ENCODE results near the gene GUCY1A2. TPM values are rescaled to one million over a fixed set of nuclear protein-coding genes. Genes with fewer than 3 reads are reported as not detected.

Gene GUCY1A2
- total RNA-seq, 2 donors from 2014 or later = not detected

DNA sequence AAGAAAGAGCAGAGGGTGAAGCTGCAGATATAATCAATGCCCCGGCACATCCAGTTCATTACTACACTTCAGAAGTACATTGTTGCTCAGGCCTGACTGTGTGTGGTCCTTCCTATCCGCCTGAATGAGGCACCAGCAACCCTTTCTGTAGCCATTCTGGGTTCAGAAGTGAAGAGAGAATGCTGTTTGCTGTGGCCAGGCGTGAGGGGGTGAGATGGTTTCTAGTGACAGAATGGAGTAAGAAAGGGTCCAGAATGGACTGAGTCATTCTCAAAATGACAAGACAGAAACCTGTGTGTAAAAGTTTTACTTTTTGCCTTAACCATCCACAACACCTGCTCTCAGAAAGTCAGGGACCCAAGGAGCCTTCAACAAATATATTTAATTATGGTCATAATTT, 334.8 kb downstream of the GUCY1A2 start:
- no peaks in the 10 kb centered on the region for H3K4me1 Mint-ChIP-seq (ENCODE audit: low read depth)
- no peak overlapping the region for H3K4me3 Mint-ChIP-seq
- no peaks in the 10 kb centered on the region for H3K36me3 Mint-ChIP-seq (ENCODE audit: insufficient read depth in 2 of 2)
- no peaks in the 10 kb centered on the region for H3K27me3 Mint-ChIP-seq (ENCODE audit: low read depth)
- DNase-seq = no peak
- no peak overlapping the region for H3K27ac Mint-ChIP-seq
- ATAC-seq (replicated peaks in 1 of 2) = no peak
- peaks cover 2 to 3% of the 10 kb centered on the region in 2 donors for H3K9me3 Mint-ChIP-seq

DNA sequence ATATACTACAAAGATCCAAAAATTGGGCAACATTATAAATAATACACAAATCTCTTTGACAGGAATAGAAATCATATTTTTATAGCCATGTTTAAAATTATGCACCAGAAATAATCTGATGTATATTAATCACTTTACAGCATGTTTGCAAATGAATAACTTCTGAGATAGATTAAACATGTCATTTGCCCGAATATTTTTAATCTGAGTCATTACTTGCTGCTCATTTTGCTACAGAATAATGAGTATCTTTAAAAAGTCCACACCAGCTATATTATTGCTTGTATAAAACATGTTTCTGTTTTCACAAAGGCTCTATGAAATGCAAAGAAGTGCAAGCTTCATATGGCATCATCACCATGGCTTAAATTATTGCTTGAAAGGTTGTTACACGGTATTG, 336.8 kb downstream of the GUCY1A2 start:
- no peaks in the 10 kb centered on the region for H3K27me3 Mint-ChIP-seq (ENCODE audit: low read depth)
- no peak for ATAC-seq (replicated peaks in 1 of 2)
- no peaks in the 10 kb centered on the region for H3K4me1 Mint-ChIP-seq (ENCODE audit: low read depth)
- no peaks in the 10 kb centered on the region for H3K36me3 Mint-ChIP-seq (ENCODE audit: insufficient read depth in 2 of 2)
- H3K9me3 Mint-ChIP-seq = peaks cover 0 to 2% of the 10 kb centered on the region in 2 donors
- no peak for DNase-seq
- H3K4me3 Mint-ChIP-seq = no peak overlapping the region
- no peak overlapping the region for H3K27ac Mint-ChIP-seq

DNA sequence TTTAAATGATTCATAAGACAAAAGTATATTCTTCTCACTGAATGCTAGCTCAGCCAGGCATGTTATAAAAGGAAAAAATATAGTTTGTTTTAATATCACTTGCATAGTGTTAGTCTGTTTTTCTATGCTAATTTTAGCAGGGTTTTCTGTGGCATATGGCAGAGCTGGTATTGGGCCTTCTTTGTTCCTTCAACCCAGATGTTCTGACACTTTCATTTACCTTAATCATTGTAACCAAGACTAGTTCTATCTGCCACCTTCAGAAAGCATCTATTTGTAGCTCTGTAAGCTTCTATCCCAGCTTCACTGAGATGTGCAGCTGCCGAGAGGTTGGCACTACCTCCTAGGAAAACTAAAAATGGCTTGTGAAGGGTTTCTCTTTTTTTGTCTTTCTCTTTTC, 338.7 kb downstream of the GUCY1A2 start:
- Mint-ChIP-seq H3K9me3 (peaks cover 0 to 2% of the 10 kb centered on the region in 2 donors), H3K4me1 (ENCODE audit: low read depth) (no peaks in the 10 kb centered on the region), H3K27ac (no peak overlapping the region), H3K4me3 (no peak overlapping the region), H3K36me3 (ENCODE audit: insufficient read depth in 2 of 2) (no peaks in the 10 kb centered on the region), H3K27me3 (ENCODE audit: low read depth) (no peaks in the 10 kb centered on the region)
- no peak for ATAC-seq (replicated peaks in 1 of 2)
- no peak for DNase-seq

GRCh38 chr11:106679181-106679580, 339.1 kb downstream of the GUCY1A2 start:
- no peak for DNase-seq
- Mint-ChIP-seq H3K9me3 (peaks cover 0 to 2% of the 10 kb centered on the region in 2 donors), H3K4me1 (ENCODE audit: low read depth) (no peaks in the 10 kb centered on the region)

GRCh38 chr11:106670069-106670468, 348.2 kb downstream of the GUCY1A2 start:
- Mint-ChIP-seq H3K4me1 (ENCODE audit: low read depth) (no peaks in the 10 kb centered on the region), H3K27me3 (ENCODE audit: low read depth) (no peaks in the 10 kb centered on the region), H3K36me3 (ENCODE audit: insufficient read depth in 2 of 2) (no peaks in the 10 kb centered on the region), H3K4me3 (no peak overlapping the region), H3K27ac (no peak overlapping the region), H3K9me3 (peaks cover 3% of the 10 kb centered on the region in 2 donors)
- ATAC-seq (replicated peaks in 1 of 2) (no peak), DNase-seq (no peak)

More at GRCh38 chr11:106679181-106679580, 339.1 kb downstream of the GUCY1A2 start:
- Mint-ChIP-seq H3K36me3 (ENCODE audit: insufficient read depth in 2 of 2) (no peaks in the 10 kb centered on the region), H3K4me3 (no peak overlapping the region), H3K27me3 (ENCODE audit: low read depth) (no peaks in the 10 kb centered on the region), H3K27ac (no peak overlapping the region)
- ATAC-seq (replicated peaks in 1 of 2) = no peak

GRCh38 chr11:106668147-106668546, 350.1 kb downstream of the GUCY1A2 start:
- DNase-seq = no peak
- H3K9me3 Mint-ChIP-seq = peaks cover 2 to 4% of the 10 kb centered on the region in 2 donors
- H3K27me3 Mint-ChIP-seq (ENCODE audit: low read depth) = no peaks in the 10 kb centered on the region
- no peak overlapping the region for H3K27ac Mint-ChIP-seq
- no peak overlapping the region for H3K4me3 Mint-ChIP-seq
- H3K36me3 Mint-ChIP-seq (ENCODE audit: insufficient read depth in 2 of 2) = no peaks in the 10 kb centered on the region
- ATAC-seq (replicated peaks in 1 of 2) = no peak
- H3K4me1 Mint-ChIP-seq (ENCODE audit: low read depth) = no peaks in the 10 kb centered on the region

- H3K9me3 Mint-ChIP-seq = peaks cover 2 to 5% of the 10 kb centered on the region in 2 donors
- H3K27me3 Mint-ChIP-seq (ENCODE audit: low read depth) = no peaks in the 10 kb centered on the region
- ATAC-seq (replicated peaks in 1 of 2) = no peak
- no peaks in the 10 kb centered on the region for H3K4me1 Mint-ChIP-seq (ENCODE audit: low read depth)
- peaks cover 0 to 1% of the 10 kb centered on the region in 2 donors for H3K36me3 Mint-ChIP-seq (ENCODE audit: insufficient read depth in 2 of 2)
- H3K4me3 Mint-ChIP-seq = no peak overlapping the region
- no peak for DNase-seq
- H3K27ac Mint-ChIP-seq = no peak overlapping the region
These were observed 361.6 kb downstream of the GUCY1A2 start for GRCh38 chr11:106656646-106657045.

DNA sequence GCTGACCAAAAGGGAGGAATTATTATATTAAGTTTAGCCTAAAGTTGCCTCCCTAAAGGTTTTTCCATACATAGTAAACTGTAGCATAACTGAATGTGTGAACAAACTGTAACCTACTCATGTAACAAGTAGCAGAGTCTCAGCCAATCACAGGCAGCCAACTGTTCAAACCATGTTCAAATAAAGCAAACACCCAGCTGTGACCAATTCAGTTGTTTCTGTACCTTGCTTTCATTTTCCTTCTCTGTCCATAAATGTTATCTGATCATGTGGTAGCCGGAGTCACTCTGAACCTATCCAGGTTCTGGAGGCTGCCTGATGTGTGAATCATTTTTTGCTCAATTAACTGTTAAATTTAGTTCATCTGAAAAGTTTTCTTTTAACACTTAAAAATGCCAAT, 373.5 kb downstream of the GUCY1A2 start:
- no peak for ATAC-seq (replicated peaks in 1 of 2)
- H3K27me3 Mint-ChIP-seq (ENCODE audit: low read depth) = no peaks in the 10 kb centered on the region
- H3K9me3 Mint-ChIP-seq = peaks cover 7% of the 10 kb centered on the region in 2 donors
- no peaks in the 10 kb centered on the region for H3K4me1 Mint-ChIP-seq (ENCODE audit: low read depth)
- H3K4me3 Mint-ChIP-seq = no peak overlapping the region
- H3K36me3 Mint-ChIP-seq (ENCODE audit: insufficient read depth in 2 of 2) = no peaks in the 10 kb centered on the region
- no peak for DNase-seq
- H3K27ac Mint-ChIP-seq = no peak overlapping the region

DNA sequence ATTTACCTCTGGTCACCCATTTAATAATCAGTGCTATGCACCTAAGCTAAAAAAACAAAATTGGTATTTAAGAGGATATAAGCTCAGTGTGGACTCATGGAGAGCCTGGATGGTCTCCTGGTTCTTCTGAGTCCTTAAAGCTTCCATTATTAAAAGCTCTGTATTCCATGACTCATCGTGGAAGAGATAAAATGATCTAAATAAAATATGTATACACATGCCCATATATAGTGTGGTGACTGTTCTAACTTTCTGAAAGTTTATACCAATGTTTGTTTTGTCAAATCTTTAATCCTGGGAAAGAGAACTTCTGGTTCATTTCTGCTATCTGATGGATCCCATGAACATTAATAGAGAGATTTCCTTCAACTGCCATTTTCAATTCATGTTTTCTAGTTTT, 375.9 kb downstream of the GUCY1A2 start:
- H3K4me3 Mint-ChIP-seq = no peak overlapping the region
- H3K36me3 Mint-ChIP-seq (ENCODE audit: insufficient read depth in 2 of 2) = no peaks in the 10 kb centered on the region
- no peak overlapping the region for H3K27ac Mint-ChIP-seq
- peaks cover 6% of the 10 kb centered on the region in 2 donors for H3K9me3 Mint-ChIP-seq
- DNase-seq = no peak
- H3K4me1 Mint-ChIP-seq (ENCODE audit: low read depth) = no peaks in the 10 kb centered on the region
- no peaks in the 10 kb centered on the region for H3K27me3 Mint-ChIP-seq (ENCODE audit: low read depth)
- ATAC-seq (replicated peaks in 1 of 2) = no peak

DNA sequence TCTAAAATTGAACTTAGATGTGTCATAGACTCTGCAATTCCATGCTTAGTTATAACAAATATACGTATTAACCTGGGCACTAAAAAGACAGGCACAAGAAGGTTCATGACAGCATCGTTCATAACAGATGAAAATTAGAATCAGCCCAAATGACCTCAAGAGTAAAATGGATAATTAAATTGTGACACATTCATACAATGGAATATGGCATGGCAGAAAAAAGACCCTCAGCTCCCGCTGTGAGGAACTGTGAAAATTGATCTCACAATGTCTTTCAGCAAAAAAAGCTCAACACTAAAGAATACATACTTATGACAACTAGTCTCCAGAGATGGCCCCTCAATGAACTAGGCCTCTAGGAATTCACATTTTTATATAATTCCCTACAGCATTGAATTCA, 386.0 kb downstream of the GUCY1A2 start:
- Mint-ChIP-seq H3K27ac (no peak overlapping the region), H3K4me1 (ENCODE audit: low read depth) (no peaks in the 10 kb centered on the region), H3K27me3 (ENCODE audit: low read depth) (no peaks in the 10 kb centered on the region), H3K36me3 (ENCODE audit: insufficient read depth in 2 of 2) (no peaks in the 10 kb centered on the region), H3K9me3 (peaks cover 8 to 9% of the 10 kb centered on the region in 2 donors), H3K4me3 (no peak overlapping the region)
- ATAC-seq (replicated peaks in 1 of 2) (no peak), DNase-seq (no peak)

- Mint-ChIP-seq H3K4me3 (no peak overlapping the region), H3K36me3 (ENCODE audit: insufficient read depth in 2 of 2) (no peaks in the 10 kb centered on the region), H3K9me3 (peaks cover 8 to 10% of the 10 kb centered on the region in 2 donors), H3K27me3 (ENCODE audit: low read depth) (no peaks in the 10 kb centered on the region), H3K27ac (no peak overlapping the region), H3K4me1 (ENCODE audit: low read depth) (no peaks in the 10 kb centered on the region)
- DNase-seq = no peak
- ATAC-seq (replicated peaks in 1 of 2) = no peak
These were observed 390.6 kb downstream of the GUCY1A2 start for GRCh38 chr11:106627694-106628093.

DNA sequence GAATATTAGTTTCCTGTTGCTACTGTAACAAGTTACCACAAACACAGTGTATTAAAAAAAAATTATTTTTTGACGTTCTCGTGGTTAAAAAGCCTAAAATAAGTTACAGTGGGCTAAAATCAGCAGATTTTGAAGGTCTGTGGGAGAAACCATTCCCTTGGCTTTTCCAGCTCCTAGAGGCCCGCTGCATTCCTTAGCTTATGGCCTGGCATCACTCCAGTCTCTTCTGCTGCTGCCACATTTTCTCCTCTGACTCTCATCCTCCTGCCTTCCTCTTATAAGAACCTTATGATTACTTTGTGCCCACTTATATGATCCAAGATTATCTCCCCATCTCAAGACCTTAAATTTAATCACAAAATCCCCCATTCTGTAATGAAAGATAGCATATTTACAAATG, 392.7 kb downstream of the GUCY1A2 start:
- Mint-ChIP-seq H3K36me3 (ENCODE audit: insufficient read depth in 2 of 2) (no peaks in the 10 kb centered on the region), H3K4me3 (no peak overlapping the region), H3K4me1 (ENCODE audit: low read depth) (no peaks in the 10 kb centered on the region), H3K27me3 (ENCODE audit: low read depth) (no peaks in the 10 kb centered on the region), H3K27ac (no peak overlapping the region), H3K9me3 (peaks cover 4 to 6% of the 10 kb centered on the region in 2 donors)
- no peak for DNase-seq
- ATAC-seq (replicated peaks in 1 of 2) = no peak

DNA sequence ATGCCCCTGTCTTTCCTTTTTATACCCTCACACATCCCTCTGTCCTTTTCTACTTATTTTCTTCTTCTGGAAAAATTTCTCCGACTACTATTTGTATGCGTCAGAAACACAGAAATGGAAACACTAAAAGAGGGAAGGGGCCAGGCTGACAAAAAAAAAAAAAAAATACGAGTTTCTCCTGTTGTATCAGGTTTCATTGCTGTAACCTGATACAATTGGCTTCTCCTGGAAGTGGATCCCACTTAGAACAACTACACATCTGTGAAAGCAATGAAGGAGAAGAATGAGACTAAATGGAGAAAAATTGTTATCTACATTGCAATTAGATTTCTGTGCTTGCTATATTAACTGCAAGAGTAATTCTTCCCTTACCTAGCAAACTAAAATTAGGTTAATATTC, 393.9 kb downstream of the GUCY1A2 start:
- Mint-ChIP-seq H3K36me3 (ENCODE audit: insufficient read depth in 2 of 2) (no peaks in the 10 kb centered on the region), H3K9me3 (peaks cover 4 to 6% of the 10 kb centered on the region in 2 donors), H3K27me3 (ENCODE audit: low read depth) (no peaks in the 10 kb centered on the region), H3K27ac (no peak overlapping the region), H3K4me3 (no peak overlapping the region), H3K4me1 (ENCODE audit: low read depth) (no peaks in the 10 kb centered on the region)
- ATAC-seq (replicated peaks in 1 of 2) = no peak
- no peak for DNase-seq
